H9 (cell line): ENCODE results near the gene CCDC187. TPM values are rescaled to one million over a fixed set of nuclear protein-coding genes. Genes with fewer than 3 reads are reported as not detected.
"Not testable (repeated sequence)": the region's sequence is repeated elsewhere in the genome, so short reads cannot be mapped to it uniquely, and the experiment has no call there.

Source experiments
- DNase-seq: peaks from one replicate; pipeline ENCODE4 v3.0.0-alpha.2; 2017
- H2AFZ ChIP-seq: one replicate; pipeline ENCODE4 v1.6.1; 2013; ENCODE audit warnings: mild to moderate bottlenecking, low read length, control low read depth, moderate library complexity
- H2AK5ac ChIP-seq: 2 replicates; pipeline ENCODE4 v1.6.1; 2013; ENCODE audit warnings: low read length, control low read depth, mixed read lengths; ENCODE audit not compliant: insufficient read length
- H2BK120ac ChIP-seq: one replicate; pipeline ENCODE4 v1.6.1; 2013; ENCODE audit warnings: low read depth, mild to moderate bottlenecking, low read length, control low read depth, inconsistent platforms; ENCODE audit not compliant: poor library complexity, severe bottlenecking
- H2BK12ac ChIP-seq: 2 replicates; pipeline ENCODE4 v1.6.1; 2013; ENCODE audit warnings: low read length, control low read depth, mixed read lengths, low read depth; ENCODE audit not compliant: insufficient read length
- H2BK15ac ChIP-seq: 2 replicates; pipeline ENCODE4 v1.6.1; 2013; ENCODE audit warnings: low read depth, low read length, control low read depth
- H2BK20ac ChIP-seq: one replicate; pipeline ENCODE4 v1.6.1; 2013; ENCODE audit warnings: low read depth, mild to moderate bottlenecking, low read length, control low read depth, inconsistent platforms; ENCODE audit not compliant: poor library complexity, severe bottlenecking
- H2BK5ac ChIP-seq: 2 replicates; pipeline ENCODE4 v1.6.1; 2013; ENCODE audit warnings: low read length, control low read depth, mixed read lengths; ENCODE audit not compliant: insufficient read length
- H3K14ac ChIP-seq: 2 replicates; pipeline ENCODE4 v1.6.1; 2013; ENCODE audit warnings: low read length, control low read depth; ENCODE audit not compliant: insufficient read depth
- H3K18ac ChIP-seq: 2 replicates; pipeline ENCODE4 v1.6.1; 2013; ENCODE audit warnings: low read depth, mild to moderate bottlenecking, mixed read lengths, low read length, control low read depth; ENCODE audit not compliant: insufficient read length
- H3K23ac ChIP-seq: 2 replicates; pipeline ENCODE4 v1.6.1; 2013; ENCODE audit warnings: low read length, control low read depth, mixed read lengths, low read depth; ENCODE audit not compliant: insufficient read length
- H3K23me2 ChIP-seq: 2 replicates; pipeline ENCODE4 v1.6.1; 2013; ENCODE audit warnings: low read depth, mild to moderate bottlenecking, mixed read lengths, low read length, control low read depth; ENCODE audit not compliant: insufficient read length, poor library complexity, severe bottlenecking
- H3K27ac ChIP-seq: 2 replicates; pipeline ENCODE4 v1.5.1; 2013; ENCODE audit warnings: low read length, control low read depth, mixed read lengths, low read depth; ENCODE audit not compliant: insufficient read length
- H3K27me3 ChIP-seq: 2 replicates; pipeline ENCODE4 v1.6.1; 2013; ENCODE audit warnings: low read length, control low read depth, inconsistent platforms; ENCODE audit not compliant: insufficient read depth
- H3K4ac ChIP-seq: 2 replicates; pipeline ENCODE4 v1.6.1; 2013; ENCODE audit warnings: low read depth, mild to moderate bottlenecking, control low read depth, inconsistent platforms, low read length, moderate library complexity
- H3K4me1 ChIP-seq: 2 replicates; pipeline ENCODE4 v1.6.1; 2013; ENCODE audit warnings: low read length, control low read depth, inconsistent platforms; ENCODE audit not compliant: insufficient read depth
- H3K4me2 ChIP-seq: 2 replicates; pipeline ENCODE4 v1.6.1; 2013; ENCODE audit warnings: low read length, control low read depth, mixed read lengths; ENCODE audit not compliant: insufficient read length, insufficient read depth
- H3K56ac ChIP-seq: 2 replicates; pipeline ENCODE4 v1.6.1; 2013; ENCODE audit warnings: low read depth, mild to moderate bottlenecking, mixed read lengths, low read length, control low read depth; ENCODE audit not compliant: insufficient read length
- H3K79me1 ChIP-seq: 2 replicates; pipeline ENCODE4 v1.6.1; 2013; ENCODE audit warnings: low read depth, mild to moderate bottlenecking, moderate library complexity, low read length, control low read depth, inconsistent platforms; ENCODE audit not compliant: insufficient read depth, poor library complexity, severe bottlenecking
- H3K79me2 ChIP-seq: 2 replicates; pipeline ENCODE4 v1.6.1; 2013; ENCODE audit warnings: low read length, control low read depth, inconsistent platforms; ENCODE audit not compliant: insufficient read depth
- H3K9ac ChIP-seq: 2 replicates; pipeline ENCODE4 v1.6.1; 2013; ENCODE audit warnings: low read length, control low read depth, mixed read lengths; ENCODE audit not compliant: insufficient read length; ENCODE audit errors: extremely low read depth
- H3K9me3 ChIP-seq: one replicate; pipeline ENCODE4 v1.6.1; 2013; ENCODE audit warnings: low read depth, low read length, inconsistent platforms; ENCODE audit not compliant: control insufficient read depth
- H3T11ph ChIP-seq: one replicate; pipeline ENCODE4 v1.6.1; 2013; ENCODE audit warnings: mild to moderate bottlenecking, low read length, control low read depth, inconsistent platforms
- H4K20me1 ChIP-seq: one replicate; pipeline ENCODE4 v1.6.1; 2013; ENCODE audit not compliant: control insufficient read depth, insufficient read length, insufficient read depth
- H4K5ac ChIP-seq: 2 replicates; pipeline ENCODE4 v1.6.1; 2013; ENCODE audit warnings: low read depth, mild to moderate bottlenecking, mixed read lengths, low read length, control low read depth; ENCODE audit not compliant: insufficient read length
- H4K8ac ChIP-seq: replicated peaks from 2 replicates; pipeline ENCODE4 v1.6.1; 2013; ENCODE audit warnings: low read length, control low read depth, mixed read lengths, low read depth; ENCODE audit not compliant: insufficient read length
- H4K91ac ChIP-seq: 2 replicates; pipeline ENCODE4 v1.6.1; 2013; ENCODE audit warnings: low read depth, mild to moderate bottlenecking, moderate library complexity, mixed read lengths, low read length, control low read depth; ENCODE audit not compliant: insufficient read length
- H3K27ac Mint-ChIP-seq, 3 experiments: 2 replicates in 2 of 3; 3 replicates in 1 of 3; pipeline ENCODE4 v1.8.0; 2020 to 2021; ENCODE audit warnings: mixed read lengths in 3 of 3, mild to moderate bottlenecking in 1 of 3, moderate library complexity in 1 of 3
- H3K27me3 Mint-ChIP-seq: 2 replicates; pipeline ENCODE4 v1.8.0; 2021; ENCODE audit warnings: low read depth, mild to moderate bottlenecking, moderate library complexity, mixed read lengths
- H3K36me3 Mint-ChIP-seq, 3 experiments: 2 replicates in 2 of 3; 3 replicates in 1 of 3; pipeline ENCODE4 v1.8.0; 2020 to 2021; ENCODE audit warnings: low read depth in 3 of 3, mixed read lengths in 3 of 3; ENCODE audit not compliant: insufficient read depth in 1 of 3
- H3K4me1 Mint-ChIP-seq, 2 experiments: 2 replicates each; pipeline ENCODE4 v1.8.0; 2020; ENCODE audit warnings: mixed read lengths in 2 of 2
- H3K4me3 Mint-ChIP-seq, 2 experiments: 2 replicates in 1 of 2; 3 replicates in 1 of 2; pipeline ENCODE4 v1.8.0; 2020 to 2021; ENCODE audit warnings: mild to moderate bottlenecking in 2 of 2, mixed read lengths in 2 of 2, moderate library complexity in 1 of 2
- H3K9me3 Mint-ChIP-seq, 2 experiments: 2 replicates in 1 of 2; 3 replicates in 1 of 2; pipeline ENCODE4 v1.8.0; 2020; ENCODE audit warnings: mild to moderate bottlenecking in 2 of 2, mixed read lengths in 2 of 2, moderate library complexity in 1 of 2
- CTCF ChIP-seq: fragments of 200-600 bp; sonication (generic); conservative IDR thresholded peaks from 3 replicates; pipeline ENCODE4 v1.8.0; 2021; ENCODE audit warnings: antibody characterized with exemption, mild to moderate bottlenecking
- WGBS: extraction: QIAGEN DNeasy Blood & Tissue Kit; methylation state at CpG from one replicate; pipeline ENCODE4 v1.1.7; 2013; ENCODE audit warnings: missing lambda C conversion rate, low lambda C conversion rate, mixed read lengths; ENCODE audit not compliant: insufficient read length; ENCODE audit errors: extremely low coverage; 5-methylcytosine and 5-hydroxymethylcytosine counted together
- total RNA-seq: library from RNA; stranded (reverse); gene quantifications from 2 replicates; pipeline ENCODE4 v1.2.1, GENCODE V29; 2021

The CCDC187 gene
- total RNA-seq, 1 experiment from 2014 or later: 0.07 TPM

- H2BK5ac ChIP-seq: no peak overlapping the region
- peaks cover 4% of the 10 kb centered on the region; the same call in 1 of the 2 replicates for H3K4me1 ChIP-seq
- H3K79me1 ChIP-seq: no peaks in the 10 kb centered on the region
- Mint-ChIP-seq H3K4me1 (peaks cover 3% of the 10 kb centered on the region in 2 experiments; a peak in 3 of 4 replicates), H3K4me3 (no peak overlapping the region), H3K9me3 (peaks cover 2 to 3% of the 10 kb centered on the region in 2 experiments), H3K36me3 (no peaks in the 10 kb centered on the region), H3K27me3 (no peaks in the 10 kb centered on the region; the same call in none of the 2 replicates), H3K27ac (peak overlapping the region in 1 of 3 experiments; percentile 44; a peak in 1 of 7 replicates)
- H3K27ac ChIP-seq: no peak overlapping the region
- no peaks in the 10 kb centered on the region for H3K9me3 ChIP-seq
- no peak overlapping the region for H3K4me2 ChIP-seq
- no peaks in the 10 kb centered on the region for H3K79me2 ChIP-seq
- H2BK20ac ChIP-seq: no peak overlapping the region
- H4K5ac ChIP-seq: no peak overlapping the region
- no peak overlapping the region for H2BK15ac ChIP-seq
- H3K14ac ChIP-seq: no peak overlapping the region
- H2BK120ac ChIP-seq: no peak overlapping the region
- no peak overlapping the region for H3K18ac ChIP-seq
- H4K8ac ChIP-seq: no peak overlapping the region
- H3K27me3 ChIP-seq: no peaks in the 10 kb centered on the region
- H3T11ph ChIP-seq: no peak overlapping the region
- H2AK5ac ChIP-seq: no peak overlapping the region
- DNase-seq: no peak
- TF ChIP-seq CTCF: no peak
- H3K23ac ChIP-seq: no peak overlapping the region
- no peaks in the 10 kb centered on the region for H3K23me2 ChIP-seq
- H3K9ac ChIP-seq: no peak overlapping the region
- H3K56ac ChIP-seq: no peak overlapping the region
- H3K4ac ChIP-seq: no peak overlapping the region
- no peak overlapping the region for H4K91ac ChIP-seq
- no CpG with 5 or more reads among the region's 19 CpGs for WGBS
- no peak overlapping the region for H2AFZ ChIP-seq
- H2BK12ac ChIP-seq: no peak overlapping the region
- H4K20me1 ChIP-seq: no peaks in the 10 kb centered on the region
These were observed 17.7 kb upstream of the CCDC187 start for GRCh38 chr9:136321561-136321960.

- not testable (repeated sequence) for H3K23ac ChIP-seq, H4K5ac ChIP-seq, H3K4me1 Mint-ChIP-seq
These were observed 17.1 kb upstream of the CCDC187 start for GRCh38 chr9:136320972-136321371.

More at GRCh38 chr9:136320972-136321371, 17.1 kb upstream of the CCDC187 start:
- H3K4me2 ChIP-seq, H3K18ac ChIP-seq, H3K4ac ChIP-seq, H2BK5ac ChIP-seq, H3T11ph ChIP-seq, H3K36me3 Mint-ChIP-seq, H3K9me3 Mint-ChIP-seq, H3K79me2 ChIP-seq, H2AFZ ChIP-seq, H3K9ac ChIP-seq, H3K27ac ChIP-seq, H3K9me3 ChIP-seq, DNase-seq, H3K27me3 ChIP-seq, H3K4me1 ChIP-seq, H3K79me1 ChIP-seq, H3K4me3 Mint-ChIP-seq, H2AK5ac ChIP-seq, H2BK120ac ChIP-seq, H3K56ac ChIP-seq, H3K14ac ChIP-seq, H2BK20ac ChIP-seq, H4K20me1 ChIP-seq, H3K23me2 ChIP-seq, H3K27ac Mint-ChIP-seq, H3K27me3 Mint-ChIP-seq, H4K91ac ChIP-seq, H2BK15ac ChIP-seq, H4K8ac ChIP-seq, H2BK12ac ChIP-seq: not testable (repeated sequence)
